K562 (cell line): ENCODE results near the gene STUM. TPM values are rescaled to one million over a fixed set of nuclear protein-coding genes. Genes with fewer than 3 reads are reported as not detected.

Experiments
- ATAC-seq: fragments of 200-7000 bp; cut with Tn5 transposase; 3 replicates; pipeline ENCODE4 v1.9.1; 2020; ENCODE audit warnings: moderate library complexity
- BruUV-seq: library from RNA; stranded (reverse); fragments of 400-500 nt; replicated peaks from 2 replicates; lab custom pipeline; 2021; lab: Mats Ljungman, UMichigan
- CTCF ChIA-PET: fragments of 300-600 bp; formaldehyde crosslinking; extraction: SDS; loops from one replicate; lab custom pipeline; 2021; ENCODE audit warnings: low intra/inter-chr PET ratio; lab: Yijun Ruan, JAX
- POLR2A ChIA-PET: fragments of 300-600, 350-650 bp; sonication (Branson Sonifier 250); formaldehyde crosslinking; extraction: SDS; loops from one replicate; lab custom pipeline; 2021; ENCODE audit warnings: antibody characterized with exemption, inconsistent platforms; lab: Yijun Ruan, JAX
- DNase-seq, 4 experiments: peaks; one replicate each; pipeline versions ENCODE4 v3.0.0 to v3.0.0-alpha.2; 2011 to 2018; ENCODE audit warnings: low spot score in 3 of 4, mixed read lengths in 3 of 4; ENCODE audit errors: extremely low read depth in 1 of 4
- FAIRE-seq: peaks from 2 replicates; lab custom pipeline; 2011; peaks lifted over from hg19 to GRCh38; lab: Jason Lieb, UNC
- H2AFZ ChIP-seq: 2 replicates; pipeline ENCODE4 v1.6.0; 2011; ENCODE audit warnings: low read depth, low read length, control low read depth, inconsistent platforms
- H3K27ac ChIP-seq: fragments of 200-600 bp; 3 replicates; pipeline ENCODE4 v1.8.0; 2011; ENCODE audit warnings: low read depth, mild to moderate bottlenecking, control low read depth, inconsistent platforms, low read length, moderate library complexity, mixed read lengths; ENCODE audit errors: extremely low read depth
- H3K27me3 ChIP-seq, 2 experiments: fragments of 300-600 bp in 1 of 2; 2 replicates in 1 of 2; 3 replicates in 1 of 2; pipeline versions ENCODE4 v1.6.0 to v1.8.0; 2011; ENCODE audit warnings: inconsistent platforms in 2 of 2, low read length in 2 of 2, mild to moderate bottlenecking in 1 of 2, mixed read lengths in 1 of 2, moderate library complexity in 1 of 2; ENCODE audit not compliant: control insufficient read depth in 2 of 2, insufficient read depth in 2 of 2
- H3K36me3 ChIP-seq: fragments of 300-600 bp; 3 replicates; pipeline ENCODE4 v1.8.0; 2011; ENCODE audit warnings: mild to moderate bottlenecking, low read length, inconsistent platforms; ENCODE audit not compliant: control insufficient read depth, insufficient read depth
- H3K4me1 ChIP-seq, 2 experiments: fragments of 200-600 bp in 1 of 2; replicated peaks in 1 of 2; 2 replicates in 1 of 2; 3 replicates in 1 of 2; pipeline versions ENCODE4 v1.5.1 to v1.8.0; 2011; ENCODE audit warnings: inconsistent platforms in 2 of 2, low read length in 2 of 2, mild to moderate bottlenecking in 1 of 2, mixed read lengths in 1 of 2, moderate library complexity in 1 of 2; ENCODE audit not compliant: control insufficient read depth in 2 of 2, insufficient read depth in 2 of 2
- H3K4me2 ChIP-seq: 2 replicates; pipeline ENCODE4 v1.6.1; 2011; ENCODE audit warnings: low read length, control low read depth, inconsistent platforms, mixed read lengths; ENCODE audit not compliant: insufficient read depth
- H3K4me3 ChIP-seq: fragments of 200-600 bp; sonication (generic), shearing (Covaris generic); 2 replicates; pipeline ENCODE4 v1.5.1; 2016; ENCODE audit warnings: control low read depth, inconsistent platforms
- H3K79me2 ChIP-seq: fragments of 200-600 bp; 3 replicates; pipeline ENCODE4 v1.8.0; 2011; ENCODE audit warnings: low read length, inconsistent platforms; ENCODE audit not compliant: control insufficient read depth, insufficient read depth
- H3K9ac ChIP-seq, 2 experiments: 2 replicates each; pipeline versions ENCODE4 v1.6.0 to v1.6.1; 2011; ENCODE audit warnings: low read depth in 2 of 2, low read length in 2 of 2, control low read depth in 1 of 2, inconsistent platforms in 1 of 2, mild to moderate bottlenecking in 1 of 2, mixed read lengths in 1 of 2; ENCODE audit not compliant: insufficient read depth in 1 of 2
- H3K9me1 ChIP-seq: one replicate; pipeline ENCODE4 v1.6.0; 2011; ENCODE audit warnings: inconsistent platforms, mild to moderate bottlenecking, low read length, moderate library complexity; ENCODE audit not compliant: control insufficient read depth, insufficient read depth
- H3K9me3 ChIP-seq: replicated peaks from 2 replicates; pipeline ENCODE4 v1.5.1; 2011; ENCODE audit warnings: low read depth, low read length, inconsistent platforms; ENCODE audit not compliant: control insufficient read depth, insufficient read depth
- H4K20me1 ChIP-seq: replicated peaks from 2 replicates; pipeline ENCODE4 v1.6.1; 2011; ENCODE audit warnings: low read length, inconsistent platforms, mixed read lengths; ENCODE audit not compliant: control insufficient read depth, insufficient read depth
- ARHGAP35 ChIP-seq: fragments of 450-650 bp; IDR thresholded peaks from 2 replicates; pipeline ENCODE4 v1.6.1; 2018; ENCODE audit not compliant: partially characterized antibody
- ZNF174 ChIP-seq: fragments of 250-450 bp; sonication (Bioruptor Pico); IDR thresholded peaks from 2 replicates; pipeline ENCODE4 v1.4.0; 2020; ENCODE audit warnings: mild to moderate bottlenecking
- WGBS: fragments of 100-300 bp; shearing (Covaris generic); methylation state at CpG from one replicate; pipeline ENCODE4 v1.1.6; 2016; ENCODE audit warnings: low coverage, mixed read lengths; ENCODE audit not compliant: insufficient coverage; ENCODE audit errors: missing lambda C conversion rate; 5-methylcytosine and 5-hydroxymethylcytosine counted together
- in situ Hi-C: fragments of 300-500 bp; cut with MboI; formaldehyde crosslinking; loops from 4 replicates; pipeline ENCODE4 v1.15.0; 2018; ENCODE audit warnings: inconsistent platforms, mixed read lengths
- intact Hi-C: fragments of 100-400 bp; cut with micrococcal nuclease; formaldehyde crosslinking; loops from 2 replicates; pipeline ENCODE4 v1.14.2; 2022
- polyA plus RNA-seq, 8 experiments: library from polyadenylated mRNA; depleted of rRNA in 4 of 8; stranded (reverse) in 5 of 8; unstranded in 3 of 8; fragments of >200 nt; fragmentation: Nextera tagmentation in 2 of 8; fragmentation: Illumina TruSeq in 1 of 8; extraction: Ambion mirVana in 2 of 8; extraction: Trizol in 1 of 8; gene quantifications; 2 replicates each; pipeline versions ENCODE4 v1.2.1 to v1.2.3, GENCODE V29; 2011 to 2014; ENCODE audit warnings: inconsistent platforms in 1 of 8, missing spikeins in 1 of 8
- total RNA-seq, 7 experiments: library from RNA; depleted of rRNA in 6 of 7; stranded (reverse); fragments of >200 nt in 6 of 7; fragmentation: Illumina TruSeq in 2 of 7; extraction: Trizol in 2 of 7; gene quantifications; 2 replicates each; pipeline versions ENCODE4 v1.2.1 to v1.2.3, GENCODE V29; 2011 to 2021; ENCODE audit warnings: low replicate concordance in 1 of 7
- TF ChIP-seq, protein P1 (sequence below): fragments of 450-650 bp; formaldehyde crosslinking; conservative IDR thresholded peaks from 2 replicates; pipeline ENCODE4 v1.4.0; 2022; ENCODE audit warnings: mild to moderate bottlenecking, missing genetic modification characterization
- TF ChIP-seq, protein P2 (sequence below): IDR thresholded peaks from 2 replicates; pipeline ENCODE4 v1.6.1; 2011; ENCODE audit not compliant: insufficient read length; ENCODE audit errors: extremely low read depth

The STUM gene
- total and polyA plus RNA-seq, 9 of the 15 experiments (the other 6 are each of a cell fraction or from before 2014, with no cell fraction given), result not detected

DNA sequence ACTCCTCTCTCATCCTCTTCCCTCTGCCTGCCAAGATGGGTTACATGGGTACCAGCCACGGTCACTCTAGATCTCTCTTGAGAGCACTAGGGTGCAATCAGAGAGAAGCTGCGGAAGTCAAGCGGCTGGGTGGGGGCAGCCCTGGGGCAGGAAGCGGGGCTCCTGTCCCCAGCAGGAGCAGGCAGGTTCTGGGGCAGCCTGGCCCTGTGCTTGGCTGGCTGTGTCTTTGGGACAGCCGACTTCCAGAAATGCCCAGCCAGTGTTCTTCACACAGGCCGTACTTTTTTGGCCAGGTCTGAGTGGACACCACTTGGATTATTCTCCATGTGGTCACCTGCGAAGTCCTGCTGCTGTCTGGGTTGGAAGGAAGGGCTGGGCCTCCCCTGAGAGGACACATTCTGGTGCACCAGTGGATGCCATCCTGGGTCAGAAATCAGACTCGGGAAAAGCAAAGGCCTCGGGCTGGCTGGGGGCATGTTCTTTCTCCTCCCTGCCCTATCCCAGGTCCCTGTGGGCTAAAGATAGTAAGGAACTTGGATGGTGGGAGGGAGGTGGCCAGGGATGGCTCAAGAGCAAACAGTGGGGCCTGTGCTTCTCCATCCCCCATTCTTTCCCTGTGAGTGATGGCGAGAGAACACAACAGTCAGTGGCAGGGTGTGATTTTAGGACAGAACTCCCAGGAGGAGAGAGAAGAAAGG, 96.9 kb downstream of the STUM start:
- Histone ChIP-seq H3K79me2 (no peaks in the 10 kb centered on the region), H3K4me1 (peaks cover 8 to 27% of the 10 kb centered on the region in 2 experiments), H3K9me3 (no peaks in the 10 kb centered on the region), H3K4me3 (no peak overlapping the region), H2AFZ (no peak overlapping the region), H3K9me1 (no peaks in the 10 kb centered on the region), H3K9ac (no peak overlapping the region), H3K27me3 (peaks cover 71 to 91% of the 10 kb centered on the region in 2 experiments), H3K27ac (no peak overlapping the region), H3K4me2 (no peak overlapping the region), H3K36me3 (no peaks in the 10 kb centered on the region), H4K20me1 (peaks cover 8% of the 10 kb centered on the region; the same call in 1 of the 2 replicates)
- CTCF ChIA-PET, result no interaction called here
- intact Hi-C loops (no loop called here), in situ Hi-C loops (no loop called here)
- BruUV-seq, result no TSS peak
- FAIRE-seq (no peak), ATAC-seq (no peak), DNase-seq (no peak)
- 3% methylated on average over 10 of the region's 10 CpGs for WGBS
- POLR2A ChIA-PET, result interaction anchor here (0.6 kb wide), 1 partner anchor 340 kb away, joined by 3 read pairs; no protein-coding TSS in a partner anchor
- TF ChIP-seq, protein P1, sequence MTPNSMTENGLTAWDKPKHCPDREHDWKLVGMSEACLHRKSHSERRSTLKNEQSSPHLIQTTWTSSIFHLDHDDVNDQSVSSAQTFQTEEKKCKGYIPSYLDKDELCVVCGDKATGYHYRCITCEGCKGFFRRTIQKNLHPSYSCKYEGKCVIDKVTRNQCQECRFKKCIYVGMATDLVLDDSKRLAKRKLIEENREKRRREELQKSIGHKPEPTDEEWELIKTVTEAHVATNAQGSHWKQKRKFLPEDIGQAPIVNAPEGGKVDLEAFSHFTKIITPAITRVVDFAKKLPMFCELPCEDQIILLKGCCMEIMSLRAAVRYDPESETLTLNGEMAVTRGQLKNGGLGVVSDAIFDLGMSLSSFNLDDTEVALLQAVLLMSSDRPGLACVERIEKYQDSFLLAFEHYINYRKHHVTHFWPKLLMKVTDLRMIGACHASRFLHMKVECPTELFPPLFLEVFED (CRISPR knock-in tag), result no peak
- TF ChIP-seq ARHGAP35, result no peak
- TF ChIP-seq, protein P2, sequence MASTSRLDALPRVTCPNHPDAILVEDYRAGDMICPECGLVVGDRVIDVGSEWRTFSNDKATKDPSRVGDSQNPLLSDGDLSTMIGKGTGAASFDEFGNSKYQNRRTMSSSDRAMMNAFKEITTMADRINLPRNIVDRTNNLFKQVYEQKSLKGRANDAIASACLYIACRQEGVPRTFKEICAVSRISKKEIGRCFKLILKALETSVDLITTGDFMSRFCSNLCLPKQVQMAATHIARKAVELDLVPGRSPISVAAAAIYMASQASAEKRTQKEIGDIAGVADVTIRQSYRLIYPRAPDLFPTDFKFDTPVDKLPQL, result no peak
- no peak for TF ChIP-seq ZNF174 (CRISPR knock-in tag)
